GM12878 (cell line): ENCODE results near the gene LSMEM2. TPM values are rescaled to one million over a fixed set of nuclear protein-coding genes. Genes with fewer than 3 reads are reported as not detected.

Experiments
- ATAC-seq: fragments of 200-7000 bp; cut with Tn5 transposase; 3 replicates; pipeline ENCODE4 v1.9.1; 2020; ENCODE audit warnings: mild to moderate bottlenecking, moderate library complexity
- BruUV-seq: library from RNA; stranded (reverse); fragments of 400-500 nt; replicated peaks from 2 replicates; lab custom pipeline; 2021; lab: Mats Ljungman, UMichigan
- CTCF ChIA-PET: fragments of 300-600 bp; sonication (Branson Sonifier 250); formaldehyde crosslinking; extraction: SDS; loops from one replicate; lab custom pipeline; 2021; ENCODE audit warnings: inconsistent platforms; lab: Yijun Ruan, JAX
- POLR2A ChIA-PET: fragments of 350-600 bp; formaldehyde crosslinking; extraction: SDS; loops from one replicate; lab custom pipeline; 2021; ENCODE audit warnings: inconsistent platforms; lab: Charles Lee
- RAD21 ChIA-PET: fragments of 300-600 bp; sonication (Branson Sonifier 250); formaldehyde crosslinking; loops from one replicate; lab custom pipeline; 2023; ENCODE audit warnings: antibody characterized with exemption; ENCODE audit not compliant: unreplicated experiment; lab: Charles Lee
- SMC1A ChIA-PET: fragments of 300-600 bp; sonication (Branson Sonifier 250); formaldehyde crosslinking; loops from one replicate; lab custom pipeline; 2023; ENCODE audit not compliant: unreplicated experiment, uncharacterized antibody; lab: Charles Lee
- DNase-seq: peaks from one replicate; pipeline ENCODE4 v3.0.0-alpha.2; 2011; ENCODE audit warnings: low read depth, low spot score
- FAIRE-seq: peaks from 3 replicates; lab custom pipeline; 2011; peaks lifted over from hg19 to GRCh38; lab: Jason Lieb, UNC
- H2AFZ ChIP-seq: 2 replicates; pipeline ENCODE4 v1.6.0; 2011; ENCODE audit warnings: low read depth, low read length, control low read depth; ENCODE audit not compliant: control insufficient read depth
- H3K27ac ChIP-seq: 2 replicates; pipeline ENCODE4 v1.5.1; 2011; ENCODE audit warnings: control low read depth; ENCODE audit not compliant: control insufficient read depth, insufficient read depth
- H3K27me3 ChIP-seq, 2 experiments: replicated peaks in 1 of 2; 2 replicates each; pipeline versions ENCODE4 v1.6.0 to v1.6.1; 2011; ENCODE audit warnings: low read length in 1 of 2; ENCODE audit not compliant: control insufficient read depth in 2 of 2, insufficient read depth in 2 of 2
- H3K36me3 ChIP-seq, 2 experiments: 2 replicates each; pipeline ENCODE4 v1.5.1; 2011; ENCODE audit warnings: low read length in 1 of 2; ENCODE audit not compliant: control insufficient read depth in 2 of 2, insufficient read depth in 2 of 2
- H3K4me1 ChIP-seq: 2 replicates; pipeline ENCODE4 v1.6.1; 2011; ENCODE audit warnings: mild to moderate bottlenecking, low read length, moderate library complexity, mixed read lengths; ENCODE audit not compliant: control insufficient read depth, insufficient read depth
- H3K4me2 ChIP-seq: 2 replicates; pipeline ENCODE4 v1.6.0; 2011; ENCODE audit warnings: control low read depth; ENCODE audit not compliant: control insufficient read depth, insufficient read depth
- H3K4me3 ChIP-seq: fragments of 200-600 bp; sonication (generic); 2 replicates; pipeline ENCODE4 v1.5.1; 2016
- H3K79me2 ChIP-seq: 2 replicates; pipeline ENCODE4 v1.6.0; 2011; ENCODE audit warnings: low read length; ENCODE audit not compliant: control insufficient read depth, insufficient read depth
- H3K9ac ChIP-seq: 2 replicates; pipeline ENCODE4 v1.8.0; 2011; ENCODE audit warnings: low read length, control low read depth, mixed read lengths; ENCODE audit not compliant: control insufficient read depth, insufficient read depth
- H3K9me3 ChIP-seq: replicated peaks from 3 replicates; pipeline ENCODE4 v1.5.1; 2011; ENCODE audit warnings: mild to moderate bottlenecking, low read length; ENCODE audit not compliant: control insufficient read depth, insufficient read depth
- H4K20me1 ChIP-seq: 2 replicates; pipeline ENCODE4 v1.6.0; 2011; ENCODE audit not compliant: control insufficient read depth, insufficient read depth
- ATF2 ChIP-seq: IDR thresholded peaks from 2 replicates; pipeline ENCODE4 v1.6.1; 2012; ENCODE audit warnings: low read length, inconsistent platforms
- BMI1 ChIP-seq: fragments of 450-650 bp; IDR thresholded peaks from 2 replicates; pipeline ENCODE4 v1.6.1; 2016; ENCODE audit warnings: mild to moderate bottlenecking, moderate library complexity, borderline replicate concordance
- CBX3 ChIP-seq: fragments of 200-600 bp; sonication (generic); IDR thresholded peaks from 2 replicates; pipeline ENCODE4 v1.6.1; 2016; ENCODE audit warnings: low read depth, borderline replicate concordance
- E4F1 ChIP-seq: fragments of 450-650 bp; IDR thresholded peaks from 2 replicates; pipeline ENCODE4 v1.6.1; 2018; ENCODE audit warnings: borderline replicate concordance, mild to moderate bottlenecking; ENCODE audit not compliant: partially characterized antibody
- FOXM1 ChIP-seq: IDR thresholded peaks from 2 replicates; pipeline ENCODE4 v1.6.1; 2012; ENCODE audit warnings: low read depth, mild to moderate bottlenecking, inconsistent platforms, low read length, moderate library complexity
- KDM1A ChIP-seq: fragments of 200-600 bp; sonication (generic); IDR thresholded peaks from 2 replicates; pipeline ENCODE4 v1.6.1; 2016; ENCODE audit warnings: borderline replicate concordance
- MEF2A ChIP-seq: IDR thresholded peaks from 2 replicates; pipeline ENCODE4 v1.6.1; 2011; ENCODE audit warnings: low read depth, mild to moderate bottlenecking, low read length, moderate library complexity; ENCODE audit not compliant: insufficient read depth
- MTA3 ChIP-seq: IDR thresholded peaks from 2 replicates; pipeline ENCODE4 v1.6.1; 2012; ENCODE audit warnings: low read length, inconsistent platforms, borderline replicate concordance
- POU2F2 ChIP-seq: IDR thresholded peaks from 3 replicates; pipeline ENCODE4 v1.6.1; 2011; ENCODE audit warnings: low read depth, mild to moderate bottlenecking, low read length, borderline replicate concordance
- RFX5 ChIP-seq: IDR thresholded peaks from 2 replicates; pipeline ENCODE4 v1.6.1; 2011; ENCODE audit warnings: low read depth, low read length, improper control_type of control experiment
- SMAD5 ChIP-seq: IDR thresholded peaks from 2 replicates; pipeline ENCODE4 v1.6.1; 2016; ENCODE audit warnings: antibody characterized with exemption, low read depth
- SMARCA5 ChIP-seq: fragments of 450-650 bp; IDR thresholded peaks from 2 replicates; pipeline ENCODE4 v1.6.1; 2017; ENCODE audit warnings: mild to moderate bottlenecking
- WGBS: methylation state at CpG from one replicate; pipeline ENCODE4 v1.1.6; 2016; ENCODE audit warnings: low lambda C conversion rate; ENCODE audit not compliant: insufficient replicate concordance, insufficient coverage; ENCODE audit errors: missing lambda C conversion rate; 5-methylcytosine and 5-hydroxymethylcytosine counted together
- in situ Hi-C: fragments of 300-500 bp; cut with MboI; formaldehyde crosslinking; loops from 9 replicates; pipeline ENCODE4 v1.14.3; 2018; ENCODE audit warnings: mixed read lengths
- intact Hi-C: fragments of 100-400 bp; cut with micrococcal nuclease; formaldehyde crosslinking; loops from one replicate; pipeline ENCODE4 v1.14.2; 2022; ENCODE audit not compliant: unreplicated experiment
- polyA plus RNA-seq, 11 experiments: library from polyadenylated mRNA; depleted of rRNA in 4 of 11; unstranded in 6 of 11; stranded (reverse) in 5 of 11; fragments of >200 nt; fragmentation: Nextera tagmentation in 4 of 11; fragmentation: Illumina TruSeq in 1 of 11; extraction: Ambion mirVana in 4 of 11; extraction: Trizol in 1 of 11; gene quantifications; 1 replicate in 1 of 11; 2 replicates in 10 of 11; pipeline versions ENCODE4 v1.2.1 to v1.2.3, GENCODE V29; 2011 to 2016; ENCODE audit warnings: inconsistent platforms in 2 of 11, missing spikeins in 2 of 11, low read depth in 1 of 11
- total RNA-seq, 4 experiments: library from RNA; depleted of rRNA in 3 of 4; stranded (reverse); fragments of >200 nt in 3 of 4; fragmentation: Illumina TruSeq in 1 of 4; extraction: Trizol in 1 of 4; gene quantifications; 2 replicates each; pipeline versions ENCODE4 v1.2.1 to v1.2.3, GENCODE V29; 2013 to 2021
- TF ChIP-seq, protein P1 (sequence below): IDR thresholded peaks from 2 replicates; pipeline ENCODE4 v1.6.1; 2011; ENCODE audit warnings: mild to moderate bottlenecking, low read depth, low read length, moderate library complexity; ENCODE audit not compliant: insufficient replicate concordance

Gene LSMEM2
- total and polyA plus RNA-seq, 10 of the 15 experiments (the other 5 are each of a cell fraction or from before 2014, with no cell fraction given): 0.17 TPM; not detected in 9

DNA sequence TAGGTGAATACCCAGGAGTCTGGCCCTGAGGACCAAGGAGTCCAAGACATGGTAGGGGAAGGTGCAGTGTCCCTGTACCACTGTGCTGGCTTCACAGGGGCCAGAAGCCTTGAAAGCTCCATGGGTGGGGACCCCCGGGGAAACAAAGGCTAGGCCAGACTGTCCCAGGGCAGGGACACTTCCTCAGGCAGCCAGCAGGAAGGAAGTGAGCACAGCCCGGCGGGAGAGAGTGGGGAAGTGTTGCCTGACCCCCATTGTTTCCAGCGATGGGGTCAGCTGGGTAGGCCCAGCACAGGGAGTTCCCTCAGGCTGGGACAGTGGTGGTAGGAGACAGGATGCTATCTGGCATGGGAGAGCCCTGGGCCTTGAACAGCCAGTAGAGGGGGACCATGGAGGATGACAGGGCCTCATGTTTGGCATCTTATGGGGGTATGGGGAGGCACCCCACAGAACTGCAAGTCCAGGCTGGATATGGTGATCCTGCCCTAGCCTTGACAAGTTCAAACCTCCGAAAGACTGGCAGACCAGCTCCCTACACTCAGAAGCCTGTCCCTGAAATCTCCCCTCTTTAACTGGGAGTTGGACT lies 44.8 kb downstream of the LSMEM2 start:
- CTCF ChIA-PET: interaction anchor here (0.8 to 5.1 kb wide), 14 partner anchors 9 to 129 kb away, joined by 3 to 72 read pairs (median 6); partner anchors contain the start of genes HYAL1, HYAL3, IFRD2 and LSMEM2
- Histone ChIP-seq H3K9me3 (no peaks in the 10 kb centered on the region), H3K4me1 (peaks cover 17% of the 10 kb centered on the region), H3K36me3 (peaks cover 0 to 4% of the 10 kb centered on the region in 2 experiments; a peak in 1 of 4 replicates), H3K4me3 (no peak overlapping the region), H3K9ac (no peak overlapping the region), H3K27me3 (no peaks in the 10 kb centered on the region), H3K27ac (no peak overlapping the region), H3K79me2 (peaks cover 19% of the 10 kb centered on the region), H4K20me1 (no peaks in the 10 kb centered on the region), H3K4me2 (no peak overlapping the region), H2AFZ (no peak overlapping the region)
- RAD21 ChIA-PET: interaction anchor here (0.7 to 2.3 kb wide), 4 partner anchors 14 to 45 kb away, joined by 3 to 6 read pairs (median 4); partner anchors contain the start of genes IFRD2 and LSMEM2
- POLR2A ChIA-PET: no interaction called here
- SMC1A ChIA-PET: interaction anchor here (1.0 kb wide), 1 partner anchor 24 kb away, joined by 3 read pairs; the partner anchor contains the start of genes HYAL3 and NAA80
- DNase-seq (no peak), ATAC-seq (no peak), FAIRE-seq (no peak)
- in situ Hi-C loops: no loop called here
- no TSS peak for BruUV-seq
- no peak for TF ChIP-seq RFX5
- no peak for TF ChIP-seq FOXM1
- no peak for TF ChIP-seq MTA3
- no peak for TF ChIP-seq POU2F2
- no peak for TF ChIP-seq E4F1
- TF ChIP-seq, protein P1, sequence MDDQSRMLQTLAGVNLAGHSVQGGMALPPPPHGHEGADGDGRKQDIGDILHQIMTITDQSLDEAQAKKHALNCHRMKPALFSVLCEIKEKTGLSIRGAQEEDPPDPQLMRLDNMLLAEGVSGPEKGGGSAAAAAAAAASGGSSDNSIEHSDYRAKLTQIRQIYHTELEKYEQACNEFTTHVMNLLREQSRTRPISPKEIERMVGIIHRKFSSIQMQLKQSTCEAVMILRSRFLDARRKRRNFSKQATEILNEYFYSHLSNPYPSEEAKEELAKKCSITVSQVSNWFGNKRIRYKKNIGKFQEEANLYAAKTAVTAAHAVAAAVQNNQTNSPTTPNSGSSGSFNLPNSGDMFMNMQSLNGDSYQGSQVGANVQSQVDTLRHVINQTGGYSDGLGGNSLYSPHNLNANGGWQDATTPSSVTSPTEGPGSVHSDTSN: no peak
- no peak for TF ChIP-seq MEF2A
- TF ChIP-seq ATF2: no peak
- TF ChIP-seq BMI1: no peak
- no peak for TF ChIP-seq SMARCA5
- TF ChIP-seq CBX3: no peak
- no peak for TF ChIP-seq KDM1A
- no peak for TF ChIP-seq SMAD5
- 31% methylated on average over 5 of the region's 5 CpGs for WGBS
- intact Hi-C loops: loop anchor here (1.0 kb wide), 2 partner anchors 49 to 96 kb away; no protein-coding TSS in a partner anchor
